ENCODE measurements around the gene RNLS. TPM values are rescaled to one million over a fixed set of nuclear protein-coding genes. Genes with fewer than 3 reads are reported as not detected.

RNLS gene
- total RNA-seq, 1 donor from 2014 or later = 12.1 TPM

GRCh38 chr10:88439932-88440331 lies 143.2 kb downstream of the RNLS start:
- Histone ChIP-seq H3K4me3 (no peak overlapping the region), H3K27me3 (no peaks in the 10 kb centered on the region), H3K4me1 (no peaks in the 10 kb centered on the region), H3K9me3 (peaks cover 0 to 5% of the 10 kb centered on the region in 2 donors), H3K36me3 (no peaks in the 10 kb centered on the region), H3K27ac (no peak overlapping the region)
- DNase-seq (ENCODE audit: low spot score in 2 of 2) = no peak
- no peak for TF ChIP-seq CTCF (IDR thresholded peaks at IDR 0.05)
- intact Hi-C loops (cut with DNase I) = no loop called here

- intact Hi-C loops (cut with DNase I) = no loop called here
- no peak for DNase-seq (ENCODE audit: low spot score in 2 of 2)
- no peaks in the 10 kb centered on the region for H3K36me3 ChIP-seq
- no peaks in the 10 kb centered on the region for H3K4me1 ChIP-seq
- TF ChIP-seq CTCF (IDR thresholded peaks at IDR 0.05) = no peak
- no peaks in the 10 kb centered on the region for H3K27me3 ChIP-seq
- no peaks in the 10 kb centered on the region for H3K9me3 ChIP-seq
- no peak overlapping the region for H3K27ac ChIP-seq
- no peak overlapping the region for H3K4me3 ChIP-seq
Measured at GRCh38 chr10:88437411-88437810, 145.7 kb downstream of the RNLS start.

GRCh38 chr10:88433565-88434186 lies 149.4 kb downstream of the RNLS start:
- no peak for DNase-seq (ENCODE audit: low spot score in 2 of 2)
- TF ChIP-seq CTCF (IDR thresholded peaks at IDR 0.05) = no peak
- Histone ChIP-seq H3K27me3 (no peaks in the 10 kb centered on the region), H3K36me3 (no peaks in the 10 kb centered on the region), H3K9me3 (no peaks in the 10 kb centered on the region), H3K4me1 (no peaks in the 10 kb centered on the region), H3K4me3 (no peak overlapping the region), H3K27ac (no peak overlapping the region)
- intact Hi-C loops (cut with DNase I) = no loop called here

GRCh38 chr10:88431103-88431502 lies 152.0 kb downstream of the RNLS start:
- DNase-seq (ENCODE audit: low spot score in 2 of 2) = no peak
- Histone ChIP-seq H3K9me3 (no peaks in the 10 kb centered on the region), H3K4me1 (no peaks in the 10 kb centered on the region), H3K4me3 (no peak overlapping the region), H3K27ac (no peak overlapping the region), H3K27me3 (no peaks in the 10 kb centered on the region), H3K36me3 (no peaks in the 10 kb centered on the region)
- intact Hi-C loops (cut with DNase I) = no loop called here
- TF ChIP-seq CTCF (IDR thresholded peaks at IDR 0.05) = no peak

- no peak for DNase-seq (ENCODE audit: low spot score in 2 of 2)
- no peak for TF ChIP-seq CTCF (IDR thresholded peaks at IDR 0.05)
- Histone ChIP-seq H3K4me3 (no peak overlapping the region), H3K9me3 (no peaks in the 10 kb centered on the region), H3K27ac (no peak overlapping the region), H3K27me3 (no peaks in the 10 kb centered on the region), H3K4me1 (no peaks in the 10 kb centered on the region), H3K36me3 (no peaks in the 10 kb centered on the region)
- intact Hi-C loops (cut with DNase I) = no loop called here
Measured at GRCh38 chr10:88428976-88429375, 154.1 kb downstream of the RNLS start.

- Histone ChIP-seq H3K4me3 (no peak overlapping the region), H3K9me3 (no peaks in the 10 kb centered on the region), H3K36me3 (no peaks in the 10 kb centered on the region), H3K27me3 (no peaks in the 10 kb centered on the region), H3K27ac (no peak overlapping the region), H3K4me1 (no peaks in the 10 kb centered on the region)
- TF ChIP-seq CTCF (IDR thresholded peaks at IDR 0.05) = no peak
- intact Hi-C loops (cut with DNase I) = no loop called here
- DNase-seq (ENCODE audit: low spot score in 2 of 2) = no peak
Measured at GRCh38 chr10:88428442-88428841, 154.7 kb downstream of the RNLS start.

Measured in ascending aorta (tissue), 2 donors.